K562 (cell line): ENCODE data around the gene LMTK2. TPM values are rescaled to one million over a fixed set of nuclear protein-coding genes. Genes with fewer than 3 reads are reported as not detected.

Experiments used
- ATAC-seq: fragments of 200-7000 bp; cut with Tn5 transposase; 3 replicates; pipeline ENCODE4 v1.9.1; 2020; ENCODE audit warnings: moderate library complexity
- BruUV-seq: library from RNA; stranded (reverse); fragments of 400-500 nt; replicated peaks from 2 replicates; lab custom pipeline; 2021; lab: Mats Ljungman, UMichigan
- CTCF ChIA-PET: fragments of 300-600 bp; formaldehyde crosslinking; extraction: SDS; loops from one replicate; lab custom pipeline; 2021; ENCODE audit warnings: low intra/inter-chr PET ratio; lab: Yijun Ruan, JAX
- POLR2A ChIA-PET: fragments of 300-600, 350-650 bp; sonication (Branson Sonifier 250); formaldehyde crosslinking; extraction: SDS; loops from one replicate; lab custom pipeline; 2021; ENCODE audit warnings: antibody characterized with exemption, inconsistent platforms; lab: Yijun Ruan, JAX
- DNase-seq, 4 experiments: peaks; one replicate each; pipeline versions ENCODE4 v3.0.0 to v3.0.0-alpha.2; 2011 to 2018; ENCODE audit warnings: low spot score in 3 of 4, mixed read lengths in 3 of 4; ENCODE audit errors: extremely low read depth in 1 of 4
- FAIRE-seq: peaks from 2 replicates; lab custom pipeline; 2011; peaks lifted over from hg19 to GRCh38; lab: Jason Lieb, UNC
- H2AFZ ChIP-seq: 2 replicates; pipeline ENCODE4 v1.6.0; 2011; ENCODE audit warnings: low read depth, low read length, control low read depth, inconsistent platforms
- H3K27ac ChIP-seq: fragments of 200-600 bp; 3 replicates; pipeline ENCODE4 v1.8.0; 2011; ENCODE audit warnings: low read depth, mild to moderate bottlenecking, control low read depth, inconsistent platforms, low read length, moderate library complexity, mixed read lengths; ENCODE audit errors: extremely low read depth
- H3K27me3 ChIP-seq, 2 experiments: fragments of 300-600 bp in 1 of 2; 2 replicates in 1 of 2; 3 replicates in 1 of 2; pipeline versions ENCODE4 v1.6.0 to v1.8.0; 2011; ENCODE audit warnings: inconsistent platforms in 2 of 2, low read length in 2 of 2, mild to moderate bottlenecking in 1 of 2, mixed read lengths in 1 of 2, moderate library complexity in 1 of 2; ENCODE audit not compliant: control insufficient read depth in 2 of 2, insufficient read depth in 2 of 2
- H3K36me3 ChIP-seq: fragments of 300-600 bp; 3 replicates; pipeline ENCODE4 v1.8.0; 2011; ENCODE audit warnings: mild to moderate bottlenecking, low read length, inconsistent platforms; ENCODE audit not compliant: control insufficient read depth, insufficient read depth
- H3K4me1 ChIP-seq, 2 experiments: fragments of 200-600 bp in 1 of 2; replicated peaks in 1 of 2; 2 replicates in 1 of 2; 3 replicates in 1 of 2; pipeline versions ENCODE4 v1.5.1 to v1.8.0; 2011; ENCODE audit warnings: inconsistent platforms in 2 of 2, low read length in 2 of 2, mild to moderate bottlenecking in 1 of 2, mixed read lengths in 1 of 2, moderate library complexity in 1 of 2; ENCODE audit not compliant: control insufficient read depth in 2 of 2, insufficient read depth in 2 of 2
- H3K4me2 ChIP-seq: 2 replicates; pipeline ENCODE4 v1.6.1; 2011; ENCODE audit warnings: low read length, control low read depth, inconsistent platforms, mixed read lengths; ENCODE audit not compliant: insufficient read depth
- H3K4me3 ChIP-seq: fragments of 200-600 bp; sonication (generic), shearing (Covaris generic); 2 replicates; pipeline ENCODE4 v1.5.1; 2016; ENCODE audit warnings: control low read depth, inconsistent platforms
- H3K79me2 ChIP-seq: fragments of 200-600 bp; 3 replicates; pipeline ENCODE4 v1.8.0; 2011; ENCODE audit warnings: low read length, inconsistent platforms; ENCODE audit not compliant: control insufficient read depth, insufficient read depth
- H3K9ac ChIP-seq, 2 experiments: 2 replicates each; pipeline versions ENCODE4 v1.6.0 to v1.6.1; 2011; ENCODE audit warnings: low read depth in 2 of 2, low read length in 2 of 2, control low read depth in 1 of 2, inconsistent platforms in 1 of 2, mild to moderate bottlenecking in 1 of 2, mixed read lengths in 1 of 2; ENCODE audit not compliant: insufficient read depth in 1 of 2
- H3K9me1 ChIP-seq: one replicate; pipeline ENCODE4 v1.6.0; 2011; ENCODE audit warnings: inconsistent platforms, mild to moderate bottlenecking, low read length, moderate library complexity; ENCODE audit not compliant: control insufficient read depth, insufficient read depth
- H3K9me3 ChIP-seq: replicated peaks from 2 replicates; pipeline ENCODE4 v1.5.1; 2011; ENCODE audit warnings: low read depth, low read length, inconsistent platforms; ENCODE audit not compliant: control insufficient read depth, insufficient read depth
- H4K20me1 ChIP-seq: replicated peaks from 2 replicates; pipeline ENCODE4 v1.6.1; 2011; ENCODE audit warnings: low read length, inconsistent platforms, mixed read lengths; ENCODE audit not compliant: control insufficient read depth, insufficient read depth
- CBX3 ChIP-seq, 2 experiments: IDR thresholded peaks; 1 replicate in 1 of 2; 2 replicates in 1 of 2; pipeline ENCODE4 v1.6.1; 2012; ENCODE audit warnings: inconsistent platforms in 2 of 2, low read length in 2 of 2, borderline replicate concordance in 1 of 2, control low read depth in 1 of 2
- FOXK2 ChIP-seq, 2 experiments: fragments of 450-650 bp; IDR thresholded peaks in 1 of 2; conservative IDR thresholded peaks in 1 of 2; 2 replicates each; pipeline ENCODE4 v1.6.1; 2016; ENCODE audit warnings: low read depth in 2 of 2, mild to moderate bottlenecking in 1 of 2
- HMGN3 ChIP-seq: IDR thresholded peaks from 2 replicates; pipeline ENCODE4 v1.6.1; 2011; ENCODE audit warnings: borderline replicate concordance, low read depth, mild to moderate bottlenecking, mixed read lengths, low read length; ENCODE audit not compliant: insufficient read length; ENCODE audit errors: extremely low read depth
- MAFK ChIP-seq: IDR thresholded peaks from 2 replicates; pipeline ENCODE4 v1.6.1; 2011; ENCODE audit warnings: low read length, improper control_type of control experiment
- MTA1 ChIP-seq: fragments of 450-650 bp; IDR thresholded peaks from 2 replicates; pipeline ENCODE4 v1.6.1; 2017; ENCODE audit warnings: borderline replicate concordance
- NFYB ChIP-seq: IDR thresholded peaks from 2 replicates; pipeline ENCODE4 v1.6.1; 2011; ENCODE audit warnings: mild to moderate bottlenecking, moderate library complexity; ENCODE audit not compliant: insufficient read length; ENCODE audit errors: extremely low read depth
- RBM15 ChIP-seq: fragments of 200-400 bp; formaldehyde crosslinking; IDR thresholded peaks from 2 replicates; pipeline ENCODE4 v1.6.1; 2018; ENCODE audit warnings: mild to moderate bottlenecking, low read length, moderate library complexity; ENCODE audit not compliant: insufficient read depth
- STAT6 ChIP-seq: sonication (generic); formaldehyde crosslinking; IDR thresholded peaks from 2 replicates; pipeline ENCODE4 v1.8.1; 2023; ENCODE audit warnings: mild to moderate bottlenecking, missing genetic modification reagents
- YY1 ChIP-seq, 3 experiments: IDR thresholded peaks; 2 replicates each; pipeline ENCODE4 v1.6.1; 2011; ENCODE audit warnings: low read length in 2 of 3, mild to moderate bottlenecking in 2 of 3, moderate library complexity in 2 of 3, borderline replicate concordance in 1 of 3, control low read depth in 1 of 3, low read depth in 1 of 3; ENCODE audit not compliant: insufficient read depth in 3 of 3, insufficient replicate concordance in 2 of 3, control insufficient read depth in 1 of 3, insufficient read length in 1 of 3; ENCODE audit errors: extremely low read depth in 1 of 3
- ZNF696 ChIP-seq: fragments of 250-450 bp; sonication (Bioruptor Pico); conservative IDR thresholded peaks from 2 replicates; pipeline ENCODE4 v1.4.0; 2020; ENCODE audit warnings: mild to moderate bottlenecking, moderate library complexity
- ZSCAN32 ChIP-seq: fragments of 450-650 bp; formaldehyde crosslinking; IDR thresholded peaks from 2 replicates; pipeline ENCODE4 v1.4.0; 2020; ENCODE audit warnings: mild to moderate bottlenecking, moderate library complexity
- WGBS: fragments of 100-300 bp; shearing (Covaris generic); methylation state at CpG from one replicate; pipeline ENCODE4 v1.1.6; 2016; ENCODE audit warnings: low coverage, mixed read lengths; ENCODE audit not compliant: insufficient coverage; ENCODE audit errors: missing lambda C conversion rate; 5-methylcytosine and 5-hydroxymethylcytosine counted together
- in situ Hi-C: fragments of 300-500 bp; cut with MboI; formaldehyde crosslinking; loops from 4 replicates; pipeline ENCODE4 v1.15.0; 2018; ENCODE audit warnings: inconsistent platforms, mixed read lengths
- intact Hi-C: fragments of 100-400 bp; cut with micrococcal nuclease; formaldehyde crosslinking; loops from 2 replicates; pipeline ENCODE4 v1.14.2; 2022
- polyA plus RNA-seq, 8 experiments: library from polyadenylated mRNA; depleted of rRNA in 4 of 8; stranded (reverse) in 5 of 8; unstranded in 3 of 8; fragments of >200 nt; fragmentation: Nextera tagmentation in 2 of 8; fragmentation: Illumina TruSeq in 1 of 8; extraction: Ambion mirVana in 2 of 8; extraction: Trizol in 1 of 8; gene quantifications; 2 replicates each; pipeline versions ENCODE4 v1.2.1 to v1.2.3, GENCODE V29; 2011 to 2014; ENCODE audit warnings: inconsistent platforms in 1 of 8, missing spikeins in 1 of 8
- total RNA-seq, 7 experiments: library from RNA; depleted of rRNA in 6 of 7; stranded (reverse); fragments of >200 nt in 6 of 7; fragmentation: Illumina TruSeq in 2 of 7; extraction: Trizol in 2 of 7; gene quantifications; 2 replicates each; pipeline versions ENCODE4 v1.2.1 to v1.2.3, GENCODE V29; 2011 to 2021; ENCODE audit warnings: low replicate concordance in 1 of 7
- TF ChIP-seq, protein P1 (sequence below): sonication (generic); formaldehyde crosslinking; IDR thresholded peaks from 2 replicates; pipeline ENCODE4 v1.8.0; 2022; ENCODE audit warnings: mild to moderate bottlenecking, missing genetic modification reagents, borderline replicate concordance
- TF ChIP-seq, protein P2 (sequence below): sonication (generic); formaldehyde crosslinking; IDR thresholded peaks from 2 replicates; pipeline ENCODE4 v1.8.1; 2023; ENCODE audit warnings: mild to moderate bottlenecking, missing genetic modification reagents

LMTK2 gene
- total and polyA plus RNA-seq, 9 of the 15 experiments (the other 6 are each of a cell fraction or from before 2014, with no cell fraction given) = 0.78 to 16.4 (median 6.3) TPM

GRCh38 chr7:98134420-98135228, 28.0 kb downstream of the LMTK2 start:
- H2AFZ ChIP-seq = no peak overlapping the region
- DNase-seq (no peak), FAIRE-seq (no peak), ATAC-seq (no peak)
- peaks cover 20% of the 10 kb centered on the region for H3K79me2 ChIP-seq
- H3K27ac ChIP-seq = no peak overlapping the region
- H3K4me1 ChIP-seq = peaks cover 19 to 29% of the 10 kb centered on the region in 2 experiments
- 92% methylated on average over 9 of the region's 9 CpGs for WGBS
- CTCF ChIA-PET = no interaction called here
- no peak overlapping the region for H3K4me3 ChIP-seq
- in situ Hi-C loops (no loop called here), intact Hi-C loops (no loop called here)
- no peak overlapping the region for H3K9ac ChIP-seq
- H3K27me3 ChIP-seq = no peaks in the 10 kb centered on the region
- no TSS peak for BruUV-seq
- POLR2A ChIA-PET = interaction anchor here (0.6 to 1.6 kb wide), 4 partner anchors 14 to 31 kb away, joined by 3 to 4 read pairs (median 4); no protein-coding TSS in a partner anchor
- H3K4me2 ChIP-seq = no peak overlapping the region
- H3K36me3 ChIP-seq = peaks cover 17% of the 10 kb centered on the region; the same call in 2 of the 3 replicates
- no peaks in the 10 kb centered on the region for H3K9me1 ChIP-seq
- H3K9me3 ChIP-seq = no peaks in the 10 kb centered on the region
- H4K20me1 ChIP-seq = peaks cover 20% of the 10 kb centered on the region
- no peak for TF ChIP-seq MAFK
- TF ChIP-seq CBX3 (IDR thresholded peaks at IDR 0.05; ENCODE audit: borderline replicate concordance in 1 of 2, low read length in 2 of 2) = no peak
- no peak for TF ChIP-seq MTA1
- no peak for TF ChIP-seq STAT6 (CRISPR knock-in tag)
- no peak for TF ChIP-seq HMGN3
- TF ChIP-seq ZNF696 (CRISPR knock-in tag) = no peak
- TF ChIP-seq, protein P1, sequence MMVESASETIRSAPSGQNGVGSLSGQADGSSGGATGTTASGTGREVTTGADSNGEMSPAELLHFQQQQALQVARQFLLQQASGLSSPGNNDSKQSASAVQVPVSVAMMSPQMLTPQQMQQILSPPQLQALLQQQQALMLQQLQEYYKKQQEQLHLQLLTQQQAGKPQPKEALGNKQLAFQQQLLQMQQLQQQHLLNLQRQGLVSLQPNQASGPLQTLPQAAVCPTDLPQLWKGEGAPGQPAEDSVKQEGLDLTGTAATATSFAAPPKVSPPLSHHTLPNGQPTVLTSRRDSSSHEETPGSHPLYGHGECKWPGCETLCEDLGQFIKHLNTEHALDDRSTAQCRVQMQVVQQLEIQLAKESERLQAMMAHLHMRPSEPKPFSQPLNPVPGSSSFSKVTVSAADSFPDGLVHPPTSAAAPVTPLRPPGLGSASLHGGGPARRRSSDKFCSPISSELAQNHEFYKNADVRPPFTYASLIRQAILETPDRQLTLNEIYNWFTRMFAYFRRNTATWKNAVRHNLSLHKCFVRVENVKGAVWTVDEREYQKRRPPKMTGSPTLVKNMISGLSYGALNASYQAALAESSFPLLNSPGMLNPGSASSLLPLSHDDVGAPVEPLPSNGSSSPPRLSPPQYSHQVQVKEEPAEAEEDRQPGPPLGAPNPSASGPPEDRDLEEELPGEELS = no peak
- TF ChIP-seq, protein P2, sequence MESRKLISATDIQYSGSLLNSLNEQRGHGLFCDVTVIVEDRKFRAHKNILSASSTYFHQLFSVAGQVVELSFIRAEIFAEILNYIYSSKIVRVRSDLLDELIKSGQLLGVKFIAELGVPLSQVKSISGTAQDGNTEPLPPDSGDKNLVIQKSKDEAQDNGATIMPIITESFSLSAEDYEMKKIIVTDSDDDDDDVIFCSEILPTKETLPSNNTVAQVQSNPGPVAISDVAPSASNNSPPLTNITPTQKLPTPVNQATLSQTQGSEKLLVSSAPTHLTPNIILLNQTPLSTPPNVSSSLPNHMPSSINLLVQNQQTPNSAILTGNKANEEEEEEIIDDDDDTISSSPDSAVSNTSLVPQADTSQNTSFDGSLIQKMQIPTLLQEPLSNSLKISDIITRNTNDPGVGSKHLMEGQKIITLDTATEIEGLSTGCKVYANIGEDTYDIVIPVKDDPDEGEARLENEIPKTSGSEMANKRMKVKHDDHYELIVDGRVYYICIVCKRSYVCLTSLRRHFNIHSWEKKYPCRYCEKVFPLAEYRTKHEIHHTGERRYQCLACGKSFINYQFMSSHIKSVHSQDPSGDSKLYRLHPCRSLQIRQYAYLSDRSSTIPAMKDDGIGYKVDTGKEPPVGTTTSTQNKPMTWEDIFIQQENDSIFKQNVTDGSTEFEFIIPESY (CRISPR knock-in tag) = peak; percentile 40; the same call in 1 of the 2 replicates
- TF ChIP-seq ZSCAN32 (CRISPR knock-in tag) = no peak
- TF ChIP-seq NFYB = no peak
- TF ChIP-seq YY1 (IDR thresholded peaks at IDR 0.05; ENCODE audit: borderline replicate concordance in 1 of 3, control insufficient read depth in 1 of 3, extremely low read depth in 1 of 3, insufficient read depth in 3 of 3, insufficient read length in 1 of 3, insufficient replicate concordance in 2 of 3, low read depth in 1 of 3, low read length in 2 of 3) = no peak
- TF ChIP-seq RBM15 = no peak
- TF ChIP-seq FOXK2 (conservative IDR thresholded peaks at IDR 0.05 in 1 of 2, IDR thresholded peaks at IDR 0.05 in 1 of 2; ENCODE audit: low read depth in 2 of 2) = no peak
